ENCODE measurements around the gene ERP27. TPM values are rescaled to one million over a fixed set of nuclear protein-coding genes. Genes with fewer than 3 reads are reported as not detected.
A peak's percentile ranks its signal among the peaks of the same experiment; 100 is the strongest.

ERP27 gene
- total and polyA plus RNA-seq, 10 donors, result 1.3 to 6.4 (median 3.8) TPM

DNA sequence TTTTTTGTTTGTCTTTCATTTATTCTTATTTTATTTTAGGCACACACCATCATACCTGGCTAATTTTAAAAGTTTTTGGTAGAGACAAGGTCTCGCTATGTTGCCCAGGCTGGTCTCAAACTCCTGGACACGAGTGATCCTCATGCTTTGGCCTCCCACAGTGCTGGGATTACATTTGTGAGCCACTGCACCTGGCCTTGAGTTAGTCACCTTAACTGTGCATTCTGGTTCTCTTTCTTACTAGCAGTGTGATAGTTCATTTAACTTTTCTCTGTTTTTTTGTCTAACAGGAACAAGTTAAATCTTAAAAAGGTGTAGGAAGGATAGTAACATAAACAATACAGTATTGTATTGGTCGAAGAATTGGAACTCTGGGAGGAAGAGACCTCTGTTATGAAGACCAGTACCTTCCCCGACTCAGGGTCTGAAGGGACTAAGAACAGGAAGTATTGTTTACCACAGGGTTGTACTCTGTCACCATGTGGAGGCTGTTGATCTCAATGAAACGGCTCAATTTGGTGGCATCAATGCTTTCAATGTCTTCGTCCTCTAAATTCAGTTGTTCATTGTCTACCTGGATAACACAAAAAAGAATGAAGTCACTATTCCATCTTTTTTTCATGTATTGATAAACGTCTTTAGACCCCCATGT lies 17.7 kb downstream of the ERP27 start:
- Histone ChIP-seq H3K36me3 (peaks cover 0 to 57% (median 21%) of the 10 kb centered on the region in 6 donors), H3K27ac (peak overlapping the region in 1 of 8 donors; percentile 49)
- 48 to 60% (median 58%) methylated on average over 7 of the region's 7 CpGs for WGBS, 5 donors

DNA sequence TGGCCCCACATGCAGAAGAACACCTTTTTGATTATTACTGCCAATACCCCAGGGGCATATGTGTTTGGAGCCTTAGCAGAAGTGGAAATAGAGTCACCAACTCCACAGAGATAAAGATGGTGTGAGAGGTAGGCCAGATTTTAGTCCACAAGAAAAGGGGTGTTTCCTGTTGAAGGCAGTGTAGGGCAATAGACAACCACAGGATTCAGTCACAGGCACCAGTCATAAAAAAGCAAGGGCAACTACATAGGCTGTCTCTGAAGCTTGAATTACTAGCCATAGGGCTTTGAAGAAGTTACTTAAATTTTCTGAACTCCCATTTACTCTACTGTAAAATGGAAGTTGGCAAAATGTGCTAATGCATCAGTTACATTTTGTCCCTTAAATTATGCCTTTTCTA lies 18.9 kb downstream of the ERP27 start:
- Histone ChIP-seq H3K36me3 (peaks cover 0 to 69% (median 28%) of the 10 kb centered on the region in 6 donors), H3K27me3 (replicated peaks in 1 of 7) (no peaks in the 10 kb centered on the region), H3K9me3 (peaks cover 0 to 4% (median 0%) of the 10 kb centered on the region in 8 donors), H3K4me3 (no peak overlapping the region), H3K27ac (no peak overlapping the region), H3K4me1 (peaks cover 0 to 9% (median 0%) of the 10 kb centered on the region in 6 donors)
- no peak for DNase-seq
- TF ChIP-seq POLR2AphosphoS5 (IDR thresholded peaks at IDR 0.05), result no peak
- TF ChIP-seq, protein P1, sequence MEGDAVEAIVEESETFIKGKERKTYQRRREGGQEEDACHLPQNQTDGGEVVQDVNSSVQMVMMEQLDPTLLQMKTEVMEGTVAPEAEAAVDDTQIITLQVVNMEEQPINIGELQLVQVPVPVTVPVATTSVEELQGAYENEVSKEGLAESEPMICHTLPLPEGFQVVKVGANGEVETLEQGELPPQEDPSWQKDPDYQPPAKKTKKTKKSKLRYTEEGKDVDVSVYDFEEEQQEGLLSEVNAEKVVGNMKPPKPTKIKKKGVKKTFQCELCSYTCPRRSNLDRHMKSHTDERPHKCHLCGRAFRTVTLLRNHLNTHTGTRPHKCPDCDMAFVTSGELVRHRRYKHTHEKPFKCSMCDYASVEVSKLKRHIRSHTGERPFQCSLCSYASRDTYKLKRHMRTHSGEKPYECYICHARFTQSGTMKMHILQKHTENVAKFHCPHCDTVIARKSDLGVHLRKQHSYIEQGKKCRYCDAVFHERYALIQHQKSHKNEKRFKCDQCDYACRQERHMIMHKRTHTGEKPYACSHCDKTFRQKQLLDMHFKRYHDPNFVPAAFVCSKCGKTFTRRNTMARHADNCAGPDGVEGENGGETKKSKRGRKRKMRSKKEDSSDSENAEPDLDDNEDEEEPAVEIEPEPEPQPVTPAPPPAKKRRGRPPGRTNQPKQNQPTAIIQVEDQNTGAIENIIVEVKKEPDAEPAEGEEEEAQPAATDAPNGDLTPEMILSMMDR (IDR thresholded peaks at IDR 0.05 in 8 of 11, conservative IDR thresholded peaks at IDR 0.05 in 3 of 11), result no peak
- no peak for TF ChIP-seq POLR2A (IDR thresholded peaks at IDR 0.05)
- intact Hi-C loops (cut with DNase I; ENCODE audit: low total_unique reads), result no loop called here

More for the DNA sequence above, 17.7 kb downstream of the ERP27 start:
- intact Hi-C loops (cut with DNase I; ENCODE audit: low total_unique reads), result no loop called here
- Histone ChIP-seq H3K4me1 (peaks cover 0 to 9% (median 0%) of the 10 kb centered on the region in 6 donors), H3K9me3 (peaks cover 0 to 4% (median 0%) of the 10 kb centered on the region in 8 donors), H3K4me3 (no peak overlapping the region), H3K27me3 (replicated peaks in 1 of 7) (no peaks in the 10 kb centered on the region)
- TF ChIP-seq POLR2A (IDR thresholded peaks at IDR 0.05) (no peak), POLR2AphosphoS5 (IDR thresholded peaks at IDR 0.05) (no peak)
- TF ChIP-seq, protein P1 (IDR thresholded peaks at IDR 0.05 in 8 of 11, conservative IDR thresholded peaks at IDR 0.05 in 3 of 11), result no peak
- no peak for DNase-seq

DNA sequence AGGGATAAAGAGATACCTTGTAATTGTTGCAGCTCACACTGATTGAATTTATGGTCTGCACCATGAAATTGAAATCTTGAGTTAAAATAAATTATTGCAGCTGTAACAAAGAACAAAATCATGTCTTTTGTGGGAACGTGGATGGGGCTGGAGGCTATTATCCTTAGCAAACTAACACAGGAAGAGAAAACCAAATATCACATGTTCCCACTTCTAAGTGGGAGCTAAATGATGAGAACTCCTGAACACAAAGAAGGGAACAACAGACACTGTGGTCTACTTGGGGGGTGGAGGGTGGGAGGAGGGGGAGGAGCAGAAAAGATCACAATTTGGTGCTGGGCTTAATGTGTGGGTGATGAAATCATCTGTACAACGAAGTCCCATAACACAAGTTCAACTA lies 22.6 kb downstream of the ERP27 start:
- Histone ChIP-seq H3K4me1 (peaks cover 0 to 3% (median 0%) of the 10 kb centered on the region in 6 donors), H3K9me3 (peaks cover 0 to 4% (median 0%) of the 10 kb centered on the region in 8 donors), H3K36me3 (peaks cover 0 to 87% (median 41%) of the 10 kb centered on the region in 6 donors), H3K27ac (no peak overlapping the region), H3K4me3 (no peak overlapping the region), H3K27me3 (replicated peaks in 1 of 7) (no peaks in the 10 kb centered on the region)
- no peak for DNase-seq
- 58 to 77% (median 67%) methylated on average over 2 of the region's 2 CpGs for WGBS, 5 donors
- TF ChIP-seq POLR2A (IDR thresholded peaks at IDR 0.05) (no peak), POLR2AphosphoS5 (IDR thresholded peaks at IDR 0.05) (no peak)
- TF ChIP-seq, protein P1 (IDR thresholded peaks at IDR 0.05 in 8 of 11, conservative IDR thresholded peaks at IDR 0.05 in 3 of 11), result no peak
- intact Hi-C loops (cut with DNase I; ENCODE audit: low total_unique reads), result no loop called here

DNA sequence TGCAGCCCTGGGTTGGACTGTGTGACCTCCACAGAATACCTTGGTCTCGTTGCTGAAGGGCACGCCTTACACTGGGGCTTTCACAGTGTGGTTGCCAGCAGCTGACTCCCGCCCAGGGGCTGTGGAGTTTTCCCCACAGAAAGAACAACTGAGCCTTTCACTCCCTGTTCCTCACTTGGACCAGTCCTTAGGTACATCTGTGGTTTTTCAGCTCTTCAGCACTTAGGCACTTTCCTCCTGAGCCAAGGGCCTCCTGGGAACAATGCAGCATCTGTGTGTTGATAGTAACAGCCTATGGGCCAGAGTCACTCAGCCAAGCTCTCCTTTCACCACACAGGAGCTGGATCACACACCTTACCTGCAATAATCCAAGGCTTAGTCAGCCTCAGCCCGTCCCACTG lies 25.0 kb downstream of the ERP27 start:
- Histone ChIP-seq H3K36me3 (peaks cover 0 to 73% (median 34%) of the 10 kb centered on the region in 6 donors), H3K4me1 (no peaks in the 10 kb centered on the region), H3K9me3 (peaks cover 0 to 4% (median 0%) of the 10 kb centered on the region in 8 donors), H3K27me3 (replicated peaks in 1 of 7) (no peaks in the 10 kb centered on the region), H3K4me3 (no peak overlapping the region), H3K27ac (no peak overlapping the region)
- TF ChIP-seq POLR2AphosphoS5 (IDR thresholded peaks at IDR 0.05) (no peak), POLR2A (IDR thresholded peaks at IDR 0.05) (no peak)
- TF ChIP-seq, protein P1 (IDR thresholded peaks at IDR 0.05 in 8 of 11, conservative IDR thresholded peaks at IDR 0.05 in 3 of 11), result no peak
- intact Hi-C loops (cut with DNase I; ENCODE audit: low total_unique reads), result no loop called here
- no peak for DNase-seq
- 90 to 97% (median 93%) methylated on average over 4 of the region's 4 CpGs for WGBS, 5 donors
